SH-SY5Y (cell line): ENCODE measurements around the gene ZNF689.

ENCODE experiments used
- GATA2 ChIP-seq: IDR thresholded peaks from 2 replicates; pipeline ENCODE4 v1.6.1; 2011; ENCODE audit warnings: mild to moderate bottlenecking, low read depth, low read length
- GATA3 ChIP-seq: IDR thresholded peaks from 2 replicates; pipeline ENCODE4 v1.6.1; 2011; ENCODE audit warnings: low read depth, mild to moderate bottlenecking, low read length, moderate library complexity

DNA sequence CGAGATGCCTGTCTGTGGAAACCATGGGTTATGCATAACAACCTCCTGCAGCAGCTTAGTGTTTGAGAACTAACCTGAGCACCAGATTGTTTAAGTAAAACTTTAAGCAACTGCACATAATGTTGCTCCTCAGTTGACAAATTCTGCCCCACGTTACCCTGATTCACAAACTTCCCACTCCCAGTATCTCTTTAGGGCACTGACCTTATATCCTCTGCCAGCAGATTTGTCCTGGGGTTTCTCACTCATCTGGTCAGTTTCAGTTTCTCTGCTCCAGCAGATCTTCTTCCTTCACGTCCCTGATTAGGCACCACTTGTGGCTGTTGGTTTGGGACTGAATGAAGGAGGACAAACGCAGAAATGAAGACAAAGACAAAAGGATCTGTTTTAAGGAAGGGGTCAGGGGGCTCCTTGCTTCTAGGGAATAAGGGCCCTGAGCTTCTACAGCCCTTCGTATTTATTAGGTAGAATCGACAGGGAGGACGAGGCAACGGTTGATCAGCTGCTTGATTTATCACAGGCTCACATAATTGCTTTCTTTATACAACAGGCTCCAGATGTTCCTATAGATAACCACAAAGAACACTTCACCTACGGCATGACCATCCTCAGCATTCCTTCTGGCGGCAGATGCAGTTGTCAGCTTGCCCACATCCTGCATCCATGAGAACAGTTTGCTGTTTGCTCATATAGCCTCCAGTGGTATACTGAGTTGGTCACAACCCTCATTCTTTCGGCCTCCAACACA is 13.5 kb upstream of the ZNF689 start:
- TF ChIP-seq GATA2, result no peak
- no peak for TF ChIP-seq GATA3
